HG03039 (cell line): ENCODE results near the gene HORMAD2.

ENCODE experiments used
- ATAC-seq: cut with Tn5 transposase; IDR thresholded peaks from one replicate; pipeline ENCODE4 v1.9.1; 2021; ENCODE audit warnings: mild to moderate bottlenecking, moderate library complexity; ENCODE audit not compliant: unreplicated experiment

The HORMAD2 gene

GRCh38 chr22:30104501-30105156, 24.4 kb downstream of the HORMAD2 start:
- no peak for ATAC-seq

GRCh38 chr22:30105483-30105882, 25.2 kb downstream of the HORMAD2 start:
- no peak for ATAC-seq

GRCh38 chr22:30113494-30113893, 33.2 kb downstream of the HORMAD2 start:
- no peak for ATAC-seq

GRCh38 chr22:30114361-30114760, 34.1 kb downstream of the HORMAD2 start:
- no peak for ATAC-seq

GRCh38 chr22:30115705-30116104, 35.4 kb downstream of the HORMAD2 start:
- no peak for ATAC-seq

- no peak for ATAC-seq
Observed at GRCh38 chr22:30116362-30117117, 36.3 kb downstream of the HORMAD2 start.

GRCh38 chr22:30117256-30117655, 37.0 kb downstream of the HORMAD2 start:
- ATAC-seq: no peak

GRCh38 chr22:30118291-30118690, 38.0 kb downstream of the HORMAD2 start:
- ATAC-seq: no peak

- no peak for ATAC-seq
Observed at GRCh38 chr22:30121960-30122359, 41.7 kb downstream of the HORMAD2 start.

- no peak for ATAC-seq
Observed at GRCh38 chr22:30123463-30123862, 43.2 kb downstream of the HORMAD2 start.

- no peak for ATAC-seq
Observed at GRCh38 chr22:30127749-30128166, 47.5 kb downstream of the HORMAD2 start.

- ATAC-seq: no peak
Observed at GRCh38 chr22:30128511-30128910, 48.2 kb downstream of the HORMAD2 start.

- ATAC-seq: no peak
Observed at GRCh38 chr22:30129636-30130035, 49.4 kb downstream of the HORMAD2 start.

- ATAC-seq: no peak
Observed at GRCh38 chr22:30132290-30132996, 52.2 kb downstream of the HORMAD2 start.

- no peak for ATAC-seq
Observed at GRCh38 chr22:30140414-30140813, 60.1 kb downstream of the HORMAD2 start.

GRCh38 chr22:30143265-30143664, 63.0 kb downstream of the HORMAD2 start:
- no peak for ATAC-seq

- ATAC-seq: no peak
Observed at GRCh38 chr22:30144391-30144790, 64.1 kb downstream of the HORMAD2 start.

GRCh38 chr22:30150212-30150611, 69.9 kb downstream of the HORMAD2 start:
- no peak for ATAC-seq

GRCh38 chr22:30158277-30158676, 78.0 kb downstream of the HORMAD2 start:
- ATAC-seq: no peak

- no peak for ATAC-seq
Observed at GRCh38 chr22:30158744-30159500, 78.7 kb downstream of the HORMAD2 start.
